OCI-LY7 (cell line): Measurements from ENCODE around the gene RBBP4. TPM values are rescaled to one million over a fixed set of nuclear protein-coding genes. Genes with fewer than 3 reads are reported as not detected.

Experiments
- BruUV-seq: library from RNA; stranded (reverse); fragments of 400-500 nt; replicated peaks from 2 replicates; lab custom pipeline; 2021; lab: Mats Ljungman, UMichigan
- CTCF ChIA-PET: fragments of 300-600 bp; sonication (Branson Sonifier 250); formaldehyde crosslinking; loops from one replicate; lab custom pipeline; 2022; ENCODE audit warnings: antibody characterized with exemption; ENCODE audit not compliant: unreplicated experiment; lab: Charles Lee
- POLR2A ChIA-PET: fragments of 300-600 bp; sonication (Branson Sonifier 250); formaldehyde crosslinking; loops from one replicate; lab custom pipeline; 2022; ENCODE audit warnings: antibody characterized with exemption; lab: Charles Lee
- DNase-seq: peaks from one replicate; pipeline ENCODE4 v3.0.0-alpha.2; 2015; ENCODE audit warnings: low spot score
- H2AFZ ChIP-seq: fragments of 200-600 bp; sonication (generic), shearing (Covaris generic); 2 replicates; pipeline ENCODE4 v1.6.1; 2014; ENCODE audit warnings: mild to moderate bottlenecking, antibody characterized with exemption, low read length, moderate library complexity
- H3K27ac ChIP-seq: fragments of 200-600 bp; sonication (generic); 2 replicates; pipeline ENCODE4 v1.5.1; 2014; ENCODE audit warnings: mixed run types, low read depth, mild to moderate bottlenecking, moderate library complexity, low read length, inconsistent platforms; ENCODE audit not compliant: poor library complexity, severe bottlenecking
- H3K36me3 ChIP-seq: fragments of 200-600 bp; sonication (generic); 2 replicates; pipeline ENCODE4 v1.6.1; 2014; ENCODE audit warnings: mild to moderate bottlenecking, antibody characterized with exemption, low read length, moderate library complexity, mixed read lengths; ENCODE audit not compliant: insufficient read depth
- H3K4me1 ChIP-seq: fragments of 200-600 bp; sonication (generic); 2 replicates; pipeline ENCODE4 v1.5.1; 2014; ENCODE audit warnings: mild to moderate bottlenecking, low read length; ENCODE audit not compliant: insufficient read depth, poor library complexity, severe bottlenecking
- H3K4me2 ChIP-seq: fragments of 200-600 bp; sonication (generic); 2 replicates; pipeline ENCODE4 v1.6.1; 2014; ENCODE audit warnings: mild to moderate bottlenecking, low read length
- H3K4me3 ChIP-seq: fragments of 200-600 bp; sonication (generic); 2 replicates; pipeline ENCODE4 v1.5.1; 2014; ENCODE audit warnings: mild to moderate bottlenecking, low read depth, low read length; ENCODE audit not compliant: poor library complexity, severe bottlenecking
- H3K79me2 ChIP-seq: fragments of 200-600 bp; sonication (generic); 2 replicates; pipeline ENCODE4 v1.6.1; 2016; ENCODE audit warnings: low read depth, mild to moderate bottlenecking, low read length, moderate library complexity, mixed read lengths; ENCODE audit not compliant: insufficient read depth
- H3K9me2 ChIP-seq: fragments of 200-600 bp; sonication (generic); 2 replicates; pipeline ENCODE4 v1.6.1; 2016; ENCODE audit warnings: mild to moderate bottlenecking, low read length, mixed read lengths; ENCODE audit not compliant: insufficient read depth
- H3K9me3 ChIP-seq: fragments of 200-600 bp; sonication (generic); 2 replicates; pipeline ENCODE4 v1.6.1; 2014; ENCODE audit warnings: mild to moderate bottlenecking, mixed run types, low read length, mixed read lengths
- H4K20me1 ChIP-seq: fragments of 200-600 bp; sonication (generic); 2 replicates; pipeline ENCODE4 v1.6.1; 2014; ENCODE audit warnings: mild to moderate bottlenecking, antibody characterized with exemption, low read length, moderate library complexity, mixed read lengths; ENCODE audit not compliant: insufficient read depth
- EZH2phosphoT487 ChIP-seq: fragments of 200-600 bp; sonication (generic); IDR thresholded peaks from 2 replicates; pipeline ENCODE4 v1.6.1; 2018; ENCODE audit warnings: low read depth, borderline replicate concordance, mild to moderate bottlenecking, mixed run types, antibody characterized with exemption, low read length, moderate library complexity, mixed read lengths
- intact Hi-C: fragments of 100-400 bp; cut with micrococcal nuclease; formaldehyde crosslinking; loops from one replicate; pipeline ENCODE4 v1.10.0; 2022; ENCODE audit not compliant: unreplicated experiment
- total RNA-seq, 2 experiments: library from RNA; depleted of rRNA in 1 of 2; stranded (reverse); fragments of >200 nt in 1 of 2; shearing (Covaris generic) in 1 of 2; gene quantifications; 2 replicates each; pipeline ENCODE4 v1.2.3, GENCODE V29; 2014 to 2022
- TF ChIP-seq, protein P1 (sequence below): fragments of 200-600 bp; sonication (generic); conservative IDR thresholded peaks from 2 replicates; pipeline ENCODE4 v1.5.1; 2014; ENCODE audit warnings: mild to moderate bottlenecking, antibody characterized with exemption, low read length, moderate library complexity, mixed read lengths

Gene RBBP4
- total RNA-seq, 2 experiments from 2014 or later = 353 to 597 TPM

DNA sequence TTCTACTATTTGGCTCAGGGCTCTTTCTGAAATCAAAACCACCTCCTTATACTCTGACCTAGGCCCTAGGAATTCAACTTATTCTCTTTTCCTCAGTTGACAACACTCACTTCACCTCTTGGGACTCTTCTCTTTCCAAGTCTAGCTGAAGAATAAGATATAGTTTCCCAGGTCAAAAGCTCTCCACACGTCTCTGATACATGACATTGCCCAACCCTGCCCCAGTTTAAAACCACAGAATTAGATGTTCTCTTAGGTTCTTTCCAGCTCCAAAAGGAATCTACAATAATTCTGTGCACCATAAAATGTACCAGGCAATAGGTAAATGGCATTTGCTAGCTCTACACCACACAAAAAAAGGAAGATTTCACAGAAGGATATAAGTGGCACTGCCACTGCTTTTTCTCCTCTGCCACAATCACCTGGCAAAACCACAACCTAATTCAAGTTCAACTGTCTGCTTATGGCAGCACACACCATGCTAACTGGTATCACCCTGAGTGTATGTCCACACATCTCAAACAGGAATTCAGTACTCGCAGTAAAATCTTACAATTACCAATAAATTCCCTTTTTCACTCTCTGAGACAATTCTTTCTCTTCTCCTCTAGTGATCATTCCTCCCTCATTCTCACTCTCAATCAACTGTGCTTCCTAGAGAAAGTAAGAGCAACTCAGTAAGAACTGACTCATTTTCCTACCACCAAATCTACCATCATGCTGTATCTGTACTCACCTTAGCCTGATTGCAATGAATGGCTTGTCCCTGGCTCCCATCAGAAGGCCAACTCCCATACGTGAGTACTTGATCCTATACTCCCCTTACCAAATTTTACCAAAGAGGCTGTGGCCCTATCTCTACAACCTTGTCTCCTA, 28.0 kb upstream of the RBBP4 start:
- no peak overlapping the region for H3K4me3 ChIP-seq
- peaks cover 34% of the 10 kb centered on the region for H3K4me1 ChIP-seq

DNA sequence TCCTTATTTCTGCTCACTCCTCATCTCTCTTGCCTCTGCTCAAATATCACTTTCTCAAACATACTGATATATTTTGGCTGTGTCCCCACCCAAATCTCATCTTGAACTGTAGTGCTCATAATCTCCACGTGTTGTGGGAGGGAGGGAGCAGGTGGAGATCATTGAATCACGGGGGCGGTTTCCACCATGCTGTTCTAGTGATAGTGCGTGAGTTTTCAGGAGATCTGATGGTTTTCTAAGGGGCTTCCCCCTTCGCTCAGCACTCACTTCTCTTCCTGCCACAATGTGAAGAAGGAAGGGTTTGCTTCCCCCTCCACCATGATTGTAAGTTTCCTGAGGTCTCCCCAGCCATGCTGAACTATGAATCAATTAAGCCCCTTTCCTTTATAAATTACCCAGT, 27.2 kb upstream of the RBBP4 start:
- no peak overlapping the region for H3K4me3 ChIP-seq
- H3K36me3 ChIP-seq = peaks cover 81% of the 10 kb centered on the region
- H3K9me3 ChIP-seq = no peaks in the 10 kb centered on the region
- no peak overlapping the region; the same call in 1 of the 2 replicates for H3K4me2 ChIP-seq
- peak overlapping the region; percentile 9 for H3K27ac ChIP-seq
- H3K4me1 ChIP-seq = peaks cover 42% of the 10 kb centered on the region
- H3K9me2 ChIP-seq = no peaks in the 10 kb centered on the region
- BruUV-seq = no TSS peak
- H4K20me1 ChIP-seq = no peaks in the 10 kb centered on the region
- intact Hi-C loops = no loop called here
- ChIA-PET POLR2A (no interaction called here), CTCF (no interaction called here)
- DNase-seq = no peak
- H2AFZ ChIP-seq = no peak overlapping the region
- no peak for TF ChIP-seq EZH2phosphoT487
- peaks cover 7% of the 10 kb centered on the region; the same call in 1 of the 2 replicates for H3K79me2 ChIP-seq

More for the DNA sequence above, 28.0 kb upstream of the RBBP4 start:
- peak overlapping the region; percentile 5 for H3K27ac ChIP-seq
- POLR2A ChIA-PET = interaction anchor here (0.6 to 1.0 kb wide), 4 partner anchors 12 to 140 kb away, joined by 3 read pairs; no protein-coding TSS in a partner anchor
- intact Hi-C loops = no loop called here
- no peak for DNase-seq
- CTCF ChIA-PET = no interaction called here
- TF ChIP-seq, protein P1, sequence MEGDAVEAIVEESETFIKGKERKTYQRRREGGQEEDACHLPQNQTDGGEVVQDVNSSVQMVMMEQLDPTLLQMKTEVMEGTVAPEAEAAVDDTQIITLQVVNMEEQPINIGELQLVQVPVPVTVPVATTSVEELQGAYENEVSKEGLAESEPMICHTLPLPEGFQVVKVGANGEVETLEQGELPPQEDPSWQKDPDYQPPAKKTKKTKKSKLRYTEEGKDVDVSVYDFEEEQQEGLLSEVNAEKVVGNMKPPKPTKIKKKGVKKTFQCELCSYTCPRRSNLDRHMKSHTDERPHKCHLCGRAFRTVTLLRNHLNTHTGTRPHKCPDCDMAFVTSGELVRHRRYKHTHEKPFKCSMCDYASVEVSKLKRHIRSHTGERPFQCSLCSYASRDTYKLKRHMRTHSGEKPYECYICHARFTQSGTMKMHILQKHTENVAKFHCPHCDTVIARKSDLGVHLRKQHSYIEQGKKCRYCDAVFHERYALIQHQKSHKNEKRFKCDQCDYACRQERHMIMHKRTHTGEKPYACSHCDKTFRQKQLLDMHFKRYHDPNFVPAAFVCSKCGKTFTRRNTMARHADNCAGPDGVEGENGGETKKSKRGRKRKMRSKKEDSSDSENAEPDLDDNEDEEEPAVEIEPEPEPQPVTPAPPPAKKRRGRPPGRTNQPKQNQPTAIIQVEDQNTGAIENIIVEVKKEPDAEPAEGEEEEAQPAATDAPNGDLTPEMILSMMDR = no peak
- no peak for TF ChIP-seq EZH2phosphoT487
- H3K9me3 ChIP-seq = no peaks in the 10 kb centered on the region
- H3K4me2 ChIP-seq = no peak overlapping the region; the same call in 1 of the 2 replicates
- H2AFZ ChIP-seq = no peak overlapping the region
- no peaks in the 10 kb centered on the region for H3K9me2 ChIP-seq
- H3K79me2 ChIP-seq = peaks cover 7% of the 10 kb centered on the region; the same call in 1 of the 2 replicates
- BruUV-seq = no TSS peak
- no peaks in the 10 kb centered on the region for H4K20me1 ChIP-seq
- H3K36me3 ChIP-seq = peaks cover 81% of the 10 kb centered on the region

DNA sequence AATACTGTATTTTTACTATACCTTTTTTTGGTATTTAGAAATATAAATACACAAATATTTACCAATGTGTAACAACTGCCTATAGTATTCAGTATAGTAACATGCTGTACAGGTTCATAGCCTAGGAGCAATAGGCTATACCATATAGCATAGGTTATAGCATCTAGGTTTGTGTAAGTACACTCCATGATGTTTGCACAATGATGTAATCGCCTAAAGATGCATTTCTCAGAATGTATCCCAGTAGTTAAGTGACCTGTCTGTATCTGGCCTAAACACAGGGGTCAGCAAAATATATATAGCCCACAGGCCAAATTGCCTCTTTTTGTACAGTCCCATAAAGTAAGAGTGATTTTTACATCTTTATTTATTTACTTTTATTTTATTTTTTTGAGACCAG, 24.8 kb upstream of the RBBP4 start:
- intact Hi-C loops = no loop called here

More for the DNA sequence above, 24.8 kb upstream of the RBBP4 start:
- Histone ChIP-seq H3K4me3 (no peak overlapping the region), H3K9me2 (no peaks in the 10 kb centered on the region), H3K36me3 (peaks cover 82% of the 10 kb centered on the region), H3K27ac (no peak overlapping the region), H3K4me2 (no peak overlapping the region), H3K4me1 (peaks cover 59% of the 10 kb centered on the region), H3K9me3 (no peaks in the 10 kb centered on the region), H4K20me1 (no peaks in the 10 kb centered on the region), H3K79me2 (peaks cover 23% of the 10 kb centered on the region; the same call in 1 of the 2 replicates), H2AFZ (no peak overlapping the region)
- ChIA-PET CTCF (no interaction called here), POLR2A (no interaction called here)
- no TSS peak for BruUV-seq
- no peak for DNase-seq
- TF ChIP-seq EZH2phosphoT487 = no peak
- TF ChIP-seq, protein P1 = no peak
